WTC11 (cell line): Measurements from ENCODE around the gene METRN.

Experiments used
- NFE2L1 ChIP-seq: sonication (generic); formaldehyde crosslinking; IDR thresholded peaks from 2 replicates; pipeline ENCODE4 v1.8.1; 2023; ENCODE audit warnings: missing genetic modification reagents
- PRRX2 ChIP-seq: fragments of 250-450 bp; sonication (Bioruptor Pico); IDR thresholded peaks from 2 replicates; pipeline ENCODE4 v1.8.0; 2021; ENCODE audit warnings: mild to moderate bottlenecking
- TEAD1 ChIP-seq: sonication (generic); formaldehyde crosslinking; IDR thresholded peaks from 2 replicates; pipeline ENCODE4 v1.8.0; 2022; ENCODE audit warnings: mild to moderate bottlenecking, missing genetic modification reagents
- ZNF121 ChIP-seq: sonication (generic); formaldehyde crosslinking; IDR thresholded peaks from 2 replicates; pipeline ENCODE4 v1.8.0; 2023; ENCODE audit warnings: missing genetic modification reagents
- TF ChIP-seq, protein P1 (sequence below): sonication (generic); formaldehyde crosslinking; conservative IDR thresholded peaks from 2 replicates; pipeline ENCODE4 v1.8.1; 2022; ENCODE audit warnings: mild to moderate bottlenecking, missing genetic modification reagents
- TF ChIP-seq, protein P2 (sequence below): fragments of 200-600 bp; IDR thresholded peaks from 2 replicates; pipeline ENCODE4 v1.8.0; 2022; ENCODE audit warnings: antibody characterized with exemption
- TF ChIP-seq, protein P3 (sequence below): sonication (generic); formaldehyde crosslinking; IDR thresholded peaks from 2 replicates; pipeline ENCODE4 v1.8.0; 2022; ENCODE audit warnings: mild to moderate bottlenecking, missing genetic modification reagents
- TF ChIP-seq, protein P4 (sequence below): sonication (generic); formaldehyde crosslinking; IDR thresholded peaks from 2 replicates; pipeline ENCODE4 v1.8.1; 2022; ENCODE audit warnings: missing genetic modification reagents, borderline replicate concordance

DNA sequence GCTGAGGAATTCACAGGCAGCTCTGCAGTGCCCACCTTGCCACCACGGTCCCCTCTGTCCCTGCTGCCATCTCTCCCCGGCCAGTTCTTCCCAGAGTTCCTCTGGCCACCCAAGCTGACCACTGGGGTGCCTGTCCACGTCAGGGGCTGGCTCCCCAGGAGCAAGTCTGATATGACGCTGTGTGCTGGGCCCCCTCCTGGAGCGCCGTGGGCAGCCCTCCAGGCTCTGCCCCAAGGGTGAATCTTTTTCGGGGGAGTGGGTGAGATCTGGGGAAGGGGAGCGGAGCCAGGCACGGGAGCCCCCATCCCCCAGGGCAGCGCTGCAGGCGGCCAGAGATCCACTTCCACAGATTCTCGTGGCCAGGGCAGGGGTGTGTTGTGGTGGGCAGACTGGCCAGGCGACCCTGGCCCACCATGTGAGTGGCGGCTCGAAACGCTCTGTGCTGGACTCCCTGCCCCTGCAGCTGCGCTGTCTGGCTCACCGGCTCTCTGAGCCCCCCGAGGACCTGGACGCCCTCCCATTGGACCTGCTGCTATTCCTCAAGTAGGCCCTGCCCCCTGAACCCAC lies 49.3 kb downstream of the METRN start:
- TF ChIP-seq TEAD1 (CRISPR knock-in tag) (no peak), ZNF121 (CRISPR knock-in tag) (no peak), NFE2L1 (CRISPR knock-in tag) (no peak), PRRX2 (no peak)
- TF ChIP-seq, protein P1, sequence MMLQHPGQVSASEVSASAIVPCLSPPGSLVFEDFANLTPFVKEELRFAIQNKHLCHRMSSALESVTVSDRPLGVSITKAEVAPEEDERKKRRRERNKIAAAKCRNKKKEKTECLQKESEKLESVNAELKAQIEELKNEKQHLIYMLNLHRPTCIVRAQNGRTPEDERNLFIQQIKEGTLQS (CRISPR knock-in tag): no peak
- TF ChIP-seq, protein P2, sequence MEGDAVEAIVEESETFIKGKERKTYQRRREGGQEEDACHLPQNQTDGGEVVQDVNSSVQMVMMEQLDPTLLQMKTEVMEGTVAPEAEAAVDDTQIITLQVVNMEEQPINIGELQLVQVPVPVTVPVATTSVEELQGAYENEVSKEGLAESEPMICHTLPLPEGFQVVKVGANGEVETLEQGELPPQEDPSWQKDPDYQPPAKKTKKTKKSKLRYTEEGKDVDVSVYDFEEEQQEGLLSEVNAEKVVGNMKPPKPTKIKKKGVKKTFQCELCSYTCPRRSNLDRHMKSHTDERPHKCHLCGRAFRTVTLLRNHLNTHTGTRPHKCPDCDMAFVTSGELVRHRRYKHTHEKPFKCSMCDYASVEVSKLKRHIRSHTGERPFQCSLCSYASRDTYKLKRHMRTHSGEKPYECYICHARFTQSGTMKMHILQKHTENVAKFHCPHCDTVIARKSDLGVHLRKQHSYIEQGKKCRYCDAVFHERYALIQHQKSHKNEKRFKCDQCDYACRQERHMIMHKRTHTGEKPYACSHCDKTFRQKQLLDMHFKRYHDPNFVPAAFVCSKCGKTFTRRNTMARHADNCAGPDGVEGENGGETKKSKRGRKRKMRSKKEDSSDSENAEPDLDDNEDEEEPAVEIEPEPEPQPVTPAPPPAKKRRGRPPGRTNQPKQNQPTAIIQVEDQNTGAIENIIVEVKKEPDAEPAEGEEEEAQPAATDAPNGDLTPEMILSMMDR: no peak
- TF ChIP-seq, protein P3, sequence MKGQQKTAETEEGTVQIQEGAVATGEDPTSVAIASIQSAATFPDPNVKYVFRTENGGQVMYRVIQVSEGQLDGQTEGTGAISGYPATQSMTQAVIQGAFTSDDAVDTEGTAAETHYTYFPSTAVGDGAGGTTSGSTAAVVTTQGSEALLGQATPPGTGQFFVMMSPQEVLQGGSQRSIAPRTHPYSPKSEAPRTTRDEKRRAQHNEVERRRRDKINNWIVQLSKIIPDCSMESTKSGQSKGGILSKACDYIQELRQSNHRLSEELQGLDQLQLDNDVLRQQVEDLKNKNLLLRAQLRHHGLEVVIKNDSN (CRISPR knock-in tag): no peak
- TF ChIP-seq, protein P4, sequence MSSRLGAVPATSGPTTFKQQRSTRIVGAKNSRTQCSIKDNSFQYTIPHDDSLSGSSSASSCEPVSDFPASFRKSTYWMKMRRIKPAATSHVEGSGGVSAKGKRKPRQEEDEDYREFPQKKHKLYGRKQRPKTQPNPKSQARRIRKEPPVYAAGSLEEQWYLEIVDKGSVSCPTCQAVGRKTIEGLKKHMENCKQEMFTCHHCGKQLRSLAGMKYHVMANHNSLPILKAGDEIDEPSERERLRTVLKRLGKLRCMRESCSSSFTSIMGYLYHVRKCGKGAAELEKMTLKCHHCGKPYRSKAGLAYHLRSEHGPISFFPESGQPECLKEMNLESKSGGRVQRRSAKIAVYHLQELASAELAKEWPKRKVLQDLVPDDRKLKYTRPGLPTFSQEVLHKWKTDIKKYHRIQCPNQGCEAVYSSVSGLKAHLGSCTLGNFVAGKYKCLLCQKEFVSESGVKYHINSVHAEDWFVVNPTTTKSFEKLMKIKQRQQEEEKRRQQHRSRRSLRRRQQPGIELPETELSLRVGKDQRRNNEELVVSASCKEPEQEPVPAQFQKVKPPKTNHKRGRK: no peak
